ENCODE results near the gene CYP26C1.

CYP26C1 gene

DNA sequence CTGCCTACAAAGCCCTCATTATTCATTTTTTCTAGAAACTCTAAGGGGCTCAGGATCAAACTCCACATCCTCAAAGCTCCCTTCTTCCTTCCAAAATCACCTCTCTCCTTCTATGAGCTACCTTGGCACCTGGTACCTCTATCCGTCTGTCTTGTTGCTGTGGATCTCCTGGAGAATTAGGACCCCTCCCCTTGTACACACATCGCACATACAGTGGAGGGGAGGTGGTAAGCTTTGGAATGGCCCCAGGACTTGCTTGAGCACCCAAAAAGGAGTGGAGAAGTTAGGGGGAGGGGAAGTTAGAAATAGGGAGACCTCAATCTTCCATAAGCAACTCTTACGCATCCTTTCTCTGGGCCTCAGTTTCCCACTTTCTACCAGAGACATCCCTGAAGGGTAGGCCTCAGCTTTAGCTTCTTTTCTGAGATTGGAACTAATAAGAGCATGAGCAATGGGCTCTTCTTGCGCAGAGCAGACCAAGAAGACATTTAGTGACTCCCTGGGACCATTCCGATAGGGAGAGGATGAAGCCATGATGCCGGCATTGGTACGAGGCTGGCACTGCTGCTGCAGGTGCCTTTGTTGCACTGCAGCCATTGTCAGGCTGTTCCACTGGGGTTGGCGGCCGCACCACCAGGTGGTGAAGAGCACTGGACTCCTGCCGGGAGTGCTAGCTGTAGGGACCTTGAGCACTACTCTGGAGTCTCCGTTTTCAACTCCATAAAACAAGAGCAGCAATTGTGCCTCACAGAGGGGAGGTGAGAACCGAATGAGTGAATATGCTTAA lies 4.5 kb downstream of the CYP26C1 start:
- DNase-seq = no peak

DNA sequence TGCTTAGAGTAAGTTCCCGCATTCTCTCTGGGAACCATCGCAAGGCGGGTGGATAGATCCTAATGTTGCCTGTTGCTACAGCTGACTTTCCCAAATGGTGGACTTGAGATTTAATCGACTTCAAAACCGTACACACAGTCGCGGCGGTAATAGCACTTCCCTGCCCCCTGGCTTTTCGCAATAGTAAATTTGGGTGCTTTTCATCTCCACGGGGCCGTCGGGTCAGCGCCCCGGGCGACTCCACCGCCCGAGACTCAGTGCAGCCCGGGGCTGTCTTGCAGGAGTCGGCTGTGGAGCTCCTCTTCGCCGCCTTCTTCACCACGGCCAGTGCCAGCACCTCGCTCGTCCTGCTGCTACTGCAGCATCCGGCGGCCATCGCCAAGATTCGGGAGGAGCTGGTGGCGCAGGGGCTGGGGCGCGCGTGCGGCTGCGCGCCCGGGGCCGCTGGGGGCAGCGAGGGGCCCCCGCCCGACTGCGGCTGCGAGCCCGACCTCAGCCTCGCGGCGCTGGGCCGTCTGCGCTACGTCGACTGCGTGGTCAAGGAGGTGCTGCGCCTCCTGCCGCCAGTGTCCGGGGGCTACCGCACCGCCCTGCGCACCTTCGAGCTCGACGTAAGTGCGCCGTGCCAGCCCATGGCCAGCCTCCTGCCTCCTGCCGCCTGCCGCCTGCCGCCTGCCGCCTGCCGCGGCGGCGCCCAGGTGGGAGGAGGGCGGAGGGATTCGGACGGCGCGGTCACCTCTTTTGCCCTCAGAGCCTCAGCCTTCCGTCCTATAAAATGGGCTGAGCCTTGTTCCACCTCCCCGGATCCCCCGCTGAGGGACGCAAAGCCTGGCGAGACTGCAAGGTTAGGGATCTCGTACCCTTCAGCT lies 5.3 kb downstream of the CYP26C1 start:
- no peak for DNase-seq

DNA sequence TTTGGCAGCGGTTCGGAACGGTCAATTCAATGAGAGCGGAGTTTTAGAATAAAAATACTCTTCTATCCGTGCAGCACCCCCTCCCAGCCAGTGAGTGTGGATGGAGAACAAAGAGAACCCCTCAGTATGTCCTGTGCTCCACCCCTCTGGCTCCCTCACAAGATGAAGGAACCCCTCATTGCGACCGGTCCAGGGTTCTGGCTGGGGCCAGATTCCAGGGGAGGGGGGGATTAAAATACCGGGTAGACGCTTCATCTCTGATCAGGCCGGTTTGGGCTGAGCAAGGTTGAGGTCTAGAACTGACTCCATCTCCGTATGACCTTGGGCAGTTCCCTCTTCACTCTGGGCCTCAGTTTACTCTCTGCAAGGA lies 5.9 kb downstream of the CYP26C1 start:
- no peak for DNase-seq

DNA sequence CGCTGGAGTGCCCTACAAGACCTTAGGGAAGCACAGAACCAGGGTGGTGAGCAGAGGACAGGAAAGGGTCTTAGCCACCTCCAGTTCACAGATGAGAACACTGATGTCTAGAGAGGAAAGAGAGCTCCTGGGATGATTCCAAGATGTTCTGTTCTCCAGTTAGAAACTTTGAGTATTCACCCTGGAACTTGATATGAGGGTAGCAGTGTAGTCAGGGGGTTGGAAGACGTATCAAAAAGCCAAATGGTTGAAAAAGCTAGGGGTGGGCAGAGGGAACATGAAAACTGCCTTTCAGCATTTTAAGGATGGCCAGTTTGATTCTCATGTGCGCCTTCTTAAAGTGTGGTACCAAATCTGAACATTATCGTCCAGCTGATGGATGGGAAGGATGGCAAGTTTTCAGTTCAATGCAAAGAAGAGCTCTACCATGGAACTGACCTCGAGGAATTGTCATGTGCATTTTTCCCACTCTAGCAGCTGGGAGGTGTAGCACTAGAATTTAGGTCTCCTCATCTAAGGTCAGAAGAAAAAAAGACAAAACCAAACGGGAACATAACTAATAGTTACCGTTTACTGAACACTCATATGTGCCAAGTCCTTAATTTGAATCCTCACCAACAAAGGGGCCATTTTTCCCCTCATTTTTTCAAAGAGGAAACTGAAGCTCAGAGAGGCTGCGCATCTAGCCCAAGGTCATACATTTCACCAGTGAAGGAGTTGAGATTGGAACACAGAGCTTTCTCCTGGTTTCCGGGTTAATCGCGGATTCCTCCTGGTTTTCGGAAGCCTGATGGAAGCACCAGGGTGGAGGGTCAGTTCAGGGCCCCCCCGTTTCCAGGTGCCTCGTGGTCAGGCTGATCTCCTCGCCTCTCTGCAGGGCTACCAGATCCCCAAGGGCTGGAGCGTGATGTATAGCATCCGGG lies 7.1 kb downstream of the CYP26C1 start:
- no peak for DNase-seq

DNA sequence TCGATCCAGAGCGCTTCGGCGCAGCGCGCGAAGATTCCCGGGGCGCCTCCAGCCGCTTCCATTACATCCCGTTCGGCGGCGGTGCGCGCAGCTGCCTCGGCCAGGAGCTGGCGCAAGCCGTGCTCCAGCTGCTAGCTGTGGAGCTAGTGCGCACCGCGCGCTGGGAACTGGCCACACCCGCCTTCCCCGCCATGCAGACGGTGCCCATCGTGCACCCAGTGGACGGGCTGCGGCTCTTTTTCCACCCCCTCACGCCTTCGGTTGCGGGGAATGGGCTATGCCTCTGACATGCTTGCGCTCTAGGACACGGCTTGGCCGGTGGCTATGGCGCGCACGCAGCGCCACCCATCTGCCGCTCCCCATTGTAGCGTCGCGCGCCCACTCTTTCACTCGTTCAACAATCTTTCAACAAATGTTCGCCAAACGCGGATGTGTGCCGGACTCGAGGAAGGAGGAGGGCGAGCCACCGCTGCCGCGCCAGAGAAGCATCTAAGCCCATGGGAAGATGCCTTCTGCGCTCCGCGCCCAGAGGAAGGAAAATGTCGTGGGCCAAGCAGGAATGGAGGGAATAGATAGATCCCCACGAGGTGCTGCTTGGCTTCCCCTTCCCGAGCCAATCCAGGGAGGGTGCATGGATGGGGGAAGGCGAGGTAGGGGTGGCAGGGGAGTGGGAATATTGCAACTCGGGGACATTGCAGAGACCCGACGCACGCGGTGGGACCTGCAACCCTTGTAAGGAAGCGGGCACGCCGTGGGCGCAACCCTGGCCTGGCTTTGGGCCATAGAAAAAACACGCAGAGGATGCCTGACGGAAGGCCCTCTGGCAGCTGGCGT lies 8.0 kb downstream of the CYP26C1 start:
- no peak for DNase-seq

DNA sequence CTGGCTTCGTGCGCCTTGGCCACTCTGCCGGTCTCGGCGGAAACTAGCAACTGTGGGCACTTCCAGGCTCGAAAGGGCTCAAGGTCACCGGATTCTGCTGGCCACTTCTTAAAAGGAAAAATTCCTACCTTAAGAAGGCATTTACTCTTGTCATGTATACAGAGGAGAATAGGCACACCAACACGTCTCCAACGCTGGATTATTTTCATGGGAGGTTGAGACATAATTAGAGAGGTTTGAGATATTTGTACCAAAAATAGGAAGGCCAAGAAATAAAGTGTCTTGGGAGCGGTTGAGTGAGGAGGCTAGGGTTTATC lies 8.6 kb downstream of the CYP26C1 start:
- DNase-seq = no peak

DNA sequence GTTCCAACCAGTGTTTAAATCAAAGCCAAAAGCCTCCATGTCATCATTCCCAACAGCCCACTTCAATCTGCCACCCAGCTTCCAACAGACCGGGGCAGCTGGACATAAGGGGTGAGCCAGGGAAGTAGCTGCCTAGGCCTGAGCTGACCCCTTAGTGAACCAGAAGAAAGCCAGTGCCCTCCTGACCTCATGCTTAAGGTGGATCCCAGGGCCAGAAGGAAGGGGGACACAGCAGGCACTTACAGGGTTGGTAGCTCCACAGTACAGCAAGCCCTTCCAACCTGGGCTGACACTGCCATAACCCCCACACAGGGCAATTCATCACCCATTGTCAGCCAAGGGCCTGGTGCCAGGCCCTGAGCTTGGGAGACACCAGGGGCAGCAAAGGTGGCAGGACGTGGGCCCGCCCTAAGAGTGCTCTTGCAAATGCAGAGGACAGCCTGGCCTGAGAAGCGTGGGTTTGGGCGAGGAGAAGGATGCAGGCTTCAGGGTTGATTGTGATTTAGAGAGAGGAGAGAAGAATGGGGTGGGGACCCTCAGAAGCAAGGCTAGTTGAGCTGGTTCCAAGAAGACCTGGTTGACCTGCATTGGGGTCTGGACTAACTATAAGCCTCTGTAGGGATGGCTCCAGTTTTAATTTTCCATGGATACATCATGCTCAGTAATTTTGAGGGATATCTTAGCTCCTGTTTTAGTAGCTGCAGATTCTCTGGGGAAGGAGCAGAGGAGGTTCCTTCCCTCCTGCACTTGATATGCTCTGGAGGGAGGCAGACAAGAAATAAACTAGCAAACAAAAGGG lies 10.0 kb downstream of the CYP26C1 start:
- no peak for DNase-seq

DNA sequence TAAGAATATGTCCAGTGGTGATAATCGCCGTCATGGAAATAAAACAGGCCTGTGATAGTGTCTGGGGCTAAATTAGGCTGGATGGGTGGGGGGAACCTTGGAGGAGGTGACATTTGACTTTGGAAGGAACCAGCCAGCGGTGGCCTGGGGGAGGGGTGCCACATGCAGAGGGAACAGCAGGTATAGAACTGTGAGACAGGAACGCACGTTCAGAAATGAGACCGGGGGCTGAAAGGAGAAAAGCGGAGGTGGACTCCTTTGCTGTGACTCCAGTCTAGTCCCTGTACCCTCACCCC lies 10.5 kb downstream of the CYP26C1 start:
- no peak for DNase-seq

DNA sequence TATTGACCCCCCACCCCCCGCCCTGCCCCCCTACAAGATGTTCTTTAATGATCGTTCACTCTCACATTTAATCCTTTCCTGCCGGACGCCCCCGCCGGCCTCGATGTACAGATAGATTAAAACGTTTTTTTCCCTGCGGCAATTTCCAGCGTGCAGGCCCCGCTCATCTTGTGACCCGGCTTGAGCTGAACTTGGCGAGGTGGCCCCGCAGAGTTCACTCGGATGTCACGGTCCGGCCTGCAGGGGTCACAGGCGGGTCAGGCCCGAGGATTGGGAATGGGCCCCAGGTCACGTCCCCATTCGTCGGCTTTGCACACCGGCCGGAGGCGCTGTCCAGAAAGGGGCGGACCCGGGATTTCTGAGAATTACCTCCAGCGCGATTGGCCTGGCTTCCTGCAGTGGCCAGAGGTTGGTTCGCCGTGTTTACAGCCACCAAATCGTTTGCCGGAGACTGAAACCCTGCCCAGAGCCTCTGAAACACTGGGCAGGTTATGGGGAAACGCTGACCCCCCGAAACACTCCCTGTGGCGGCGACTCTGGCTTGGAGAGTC lies 11.2 kb downstream of the CYP26C1 start:
- no peak for DNase-seq

DNA sequence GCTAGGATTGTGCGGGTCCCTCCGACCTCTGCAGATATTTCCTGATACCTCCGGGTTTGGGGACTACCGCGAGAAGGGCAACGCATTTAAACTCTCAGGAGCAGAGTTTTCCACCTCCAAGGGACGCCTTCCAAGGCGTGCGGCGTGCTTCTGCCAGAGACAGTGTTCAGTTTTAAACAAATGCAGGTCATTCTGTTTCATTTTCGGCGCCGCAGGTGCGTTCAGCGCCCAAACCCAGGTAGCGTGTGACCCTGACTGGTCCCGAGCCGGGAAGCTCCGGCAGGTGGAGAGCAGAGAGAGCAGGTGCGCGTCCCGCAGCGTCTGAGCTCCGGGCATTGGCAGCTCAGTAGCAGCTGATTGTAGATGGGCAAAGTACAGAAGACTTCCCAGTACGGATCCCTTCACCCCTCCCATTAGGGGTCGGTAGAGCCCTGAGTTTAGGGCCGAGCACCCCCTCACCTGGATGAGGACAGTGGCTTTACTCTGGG lies 11.7 kb downstream of the CYP26C1 start:
- no peak for DNase-seq

DNA sequence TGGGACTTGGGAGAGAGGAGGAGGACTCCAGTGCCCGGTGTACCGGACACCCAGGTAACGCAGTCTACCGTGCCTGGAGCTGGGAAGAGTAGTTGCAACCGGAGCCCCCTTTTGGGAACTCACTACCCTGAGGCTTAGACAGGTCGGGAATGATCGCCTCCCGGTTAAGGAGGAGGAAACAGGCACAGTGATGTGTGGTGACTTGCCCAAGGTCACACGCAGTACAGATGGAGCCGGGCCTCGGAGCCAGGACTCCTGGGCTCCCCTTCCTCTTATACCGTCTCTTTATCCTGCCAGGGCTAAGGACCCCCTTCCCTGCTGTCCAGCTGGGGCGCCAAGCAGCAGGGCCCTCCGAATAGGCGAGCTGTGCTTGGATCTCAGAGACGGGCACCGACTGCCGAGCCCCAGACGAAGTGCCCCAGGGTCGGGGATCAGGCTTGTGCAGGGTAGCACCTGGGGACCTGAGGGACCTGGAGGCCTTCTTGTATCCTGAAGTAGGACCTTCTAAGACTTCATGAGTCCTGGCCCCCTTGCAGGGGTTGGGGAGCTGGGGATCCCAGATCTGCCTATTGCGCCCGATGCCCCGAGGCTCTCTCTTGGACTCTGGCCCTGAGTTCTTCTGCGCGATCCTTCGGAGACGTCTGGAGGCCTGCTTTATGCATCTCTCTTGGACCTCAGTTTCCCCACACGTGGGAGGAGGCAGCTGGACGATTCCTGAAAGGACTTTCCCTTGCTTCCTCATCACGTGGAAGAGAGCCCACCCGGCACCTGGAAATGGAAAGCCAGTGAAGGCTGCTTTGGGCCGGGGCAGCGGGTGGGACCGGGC lies 12.3 kb downstream of the CYP26C1 start:
- DNase-seq = no peak

DNA sequence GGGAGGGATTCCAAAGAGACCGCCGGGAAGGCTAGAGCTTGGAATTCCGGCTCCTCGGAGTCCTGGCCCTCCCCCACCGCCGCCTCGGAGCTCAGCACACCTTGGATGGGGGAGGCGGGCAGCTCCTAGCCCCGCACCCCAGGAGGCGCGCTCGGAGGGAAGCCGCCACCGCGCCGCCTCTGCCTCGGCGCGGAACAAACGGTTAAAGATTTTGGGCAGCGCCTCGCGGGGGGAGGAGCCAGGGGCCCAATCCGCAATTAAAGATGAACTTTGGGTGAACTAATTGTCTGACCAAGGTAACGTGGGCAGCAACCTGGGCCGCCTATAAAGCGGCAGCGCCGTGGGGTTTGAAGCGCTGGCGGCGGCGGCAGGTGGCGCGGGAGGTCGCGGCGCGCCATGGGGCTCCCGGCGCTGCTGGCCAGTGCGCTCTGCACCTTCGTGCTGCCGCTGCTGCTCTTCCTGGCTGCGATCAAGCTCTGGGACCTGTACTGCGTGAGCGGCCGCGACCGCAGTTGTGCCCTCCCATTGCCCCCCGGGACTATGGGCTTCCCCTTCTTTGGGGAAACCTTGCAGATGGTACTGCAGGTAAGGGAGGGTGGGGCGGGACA lies 13.0 kb downstream of the CYP26C1 start, which contains the start of gene CYP26A1:
CYP26A1 (plus strand) TSS at position 355 of the 608 bp plus-strand sequence; CDS start at position 397, 42 bp downstream.
- no peak for DNase-seq

DNA sequence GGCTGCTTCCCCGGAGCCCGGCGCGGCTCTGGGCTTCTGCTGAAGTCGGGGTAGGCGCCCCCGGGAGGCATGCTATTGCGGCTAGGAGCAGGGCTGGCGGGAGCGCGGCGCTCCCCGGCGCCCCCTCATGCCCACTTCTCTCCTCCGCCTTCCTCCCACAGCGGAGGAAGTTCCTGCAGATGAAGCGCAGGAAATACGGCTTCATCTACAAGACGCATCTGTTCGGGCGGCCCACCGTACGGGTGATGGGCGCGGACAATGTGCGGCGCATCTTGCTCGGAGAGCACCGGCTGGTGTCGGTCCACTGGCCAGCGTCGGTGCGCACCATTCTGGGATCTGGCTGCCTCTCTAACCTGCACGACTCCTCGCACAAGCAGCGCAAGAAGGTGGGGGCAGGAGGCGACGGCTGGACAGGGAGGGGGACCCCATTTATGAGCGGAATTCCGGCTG lies 13.6 kb downstream of the CYP26C1 start:
- no peak for DNase-seq

DNA sequence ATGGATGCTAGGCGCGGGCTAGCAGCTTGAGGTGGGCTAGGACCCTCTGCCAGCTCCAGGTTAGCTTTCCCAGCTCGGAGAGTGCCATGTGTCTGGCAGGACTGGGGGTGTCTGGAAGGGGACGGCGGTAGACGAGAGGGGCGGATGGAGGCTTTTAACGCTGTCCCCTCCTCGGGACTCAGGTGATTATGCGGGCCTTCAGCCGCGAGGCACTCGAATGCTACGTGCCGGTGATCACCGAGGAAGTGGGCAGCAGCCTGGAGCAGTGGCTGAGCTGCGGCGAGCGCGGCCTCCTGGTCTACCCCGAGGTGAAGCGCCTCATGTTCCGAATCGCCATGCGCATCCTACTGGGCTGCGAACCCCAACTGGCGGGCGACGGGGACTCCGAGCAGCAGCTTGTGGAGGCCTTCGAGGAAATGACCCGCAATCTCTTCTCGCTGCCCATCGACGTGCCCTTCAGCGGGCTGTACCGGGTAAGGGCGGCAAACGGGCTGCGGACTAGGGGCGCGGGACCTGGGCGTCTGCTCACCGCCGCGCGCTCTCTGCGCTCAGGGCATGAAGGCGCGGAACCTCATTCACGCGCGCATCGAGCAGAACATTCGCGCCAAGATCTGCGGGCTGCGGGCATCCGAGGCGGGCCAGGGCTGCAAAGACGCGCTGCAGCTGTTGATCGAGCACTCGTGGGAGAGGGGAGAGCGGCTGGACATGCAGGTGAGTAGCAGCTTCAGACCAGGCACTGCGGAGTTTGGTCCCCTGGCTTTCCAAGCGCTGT lies 14.2 kb downstream of the CYP26C1 start:
- DNase-seq = no peak

DNA sequence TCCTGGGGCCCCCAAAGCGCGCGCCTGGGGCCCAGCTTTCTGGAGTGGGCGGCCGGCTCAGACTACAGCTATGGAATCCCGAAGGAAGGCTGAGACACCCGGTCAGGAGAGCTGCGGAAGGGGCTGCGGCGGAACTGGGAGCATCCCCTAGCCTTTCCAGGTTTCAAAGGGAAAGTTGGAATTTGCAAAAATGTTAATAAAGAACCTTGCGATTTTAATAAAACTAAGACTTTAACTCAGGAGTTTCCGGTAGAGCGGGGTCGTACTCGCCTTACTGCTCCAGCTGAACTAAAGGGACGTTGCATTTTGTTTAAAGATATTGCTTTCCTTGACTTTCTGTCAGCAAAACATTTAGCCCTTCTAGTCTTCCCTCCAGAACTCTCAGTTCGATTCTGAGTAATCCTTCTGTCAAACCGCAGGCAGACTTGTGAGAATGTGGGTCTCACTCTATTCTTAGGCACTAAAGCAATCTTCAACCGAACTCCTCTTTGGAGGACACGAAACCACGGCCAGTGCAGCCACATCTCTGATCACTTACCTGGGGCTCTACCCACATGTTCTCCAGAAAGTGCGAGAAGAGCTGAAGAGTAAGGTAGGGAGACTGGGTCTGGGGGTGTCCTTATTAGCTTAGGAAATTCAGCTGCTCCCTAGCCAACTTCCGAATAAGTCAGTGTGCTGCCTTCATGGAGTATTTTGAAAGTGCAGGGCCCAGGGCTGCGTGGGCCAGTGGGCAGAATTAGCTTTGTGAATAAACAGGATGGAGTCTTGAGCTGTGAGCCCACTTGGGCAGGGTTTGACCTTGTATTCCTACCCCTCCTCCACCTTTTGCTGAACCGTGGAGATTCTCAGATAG lies 15.0 kb downstream of the CYP26C1 start:
- no peak for DNase-seq

DNA sequence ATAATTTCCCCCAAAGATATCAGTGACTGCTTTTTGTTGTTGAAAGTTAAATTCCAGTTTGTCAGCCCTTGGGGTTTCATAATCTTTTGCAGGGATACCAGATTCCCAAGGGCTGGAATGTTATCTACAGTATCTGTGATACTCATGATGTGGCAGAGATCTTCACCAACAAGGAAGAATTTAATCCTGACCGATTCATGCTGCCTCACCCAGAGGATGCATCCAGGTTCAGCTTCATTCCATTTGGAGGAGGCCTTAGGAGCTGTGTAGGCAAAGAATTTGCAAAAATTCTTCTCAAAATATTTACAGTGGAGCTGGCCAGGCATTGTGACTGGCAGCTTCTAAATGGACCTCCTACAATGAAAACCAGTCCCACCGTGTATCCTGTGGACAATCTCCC lies 16.3 kb downstream of the CYP26C1 start:
- no peak for DNase-seq

DNA sequence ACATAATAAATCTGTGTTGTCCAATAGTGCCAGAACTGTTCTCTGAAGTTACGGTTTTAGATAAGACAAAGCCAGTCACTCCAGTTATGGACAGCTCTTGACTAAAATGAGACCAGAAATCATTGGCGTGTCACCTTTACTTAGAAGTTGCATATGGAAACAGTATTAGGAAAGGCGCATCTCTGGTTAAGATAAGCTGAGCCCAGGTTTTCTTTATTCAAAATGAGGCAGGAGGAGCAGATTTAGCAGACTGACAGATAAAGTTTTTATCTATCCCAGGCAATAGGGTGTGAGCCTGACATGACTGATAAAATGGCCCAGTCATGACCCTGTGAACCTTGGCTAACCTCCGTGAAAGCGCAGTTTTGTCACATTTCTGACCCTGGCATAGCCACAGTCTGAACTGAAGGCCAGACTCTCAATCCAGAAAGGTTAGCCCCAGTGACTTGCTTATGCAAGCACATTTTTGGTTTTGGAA lies 17.3 kb downstream of the CYP26C1 start:
- DNase-seq = no peak

Data from activated T-cell treated with anti-CD3 and anti-CD28 coated beads, Interleukin-2, amount 50 U/mL, for 1 hour (primary cell).